Uterus (tissue), 4 donors: ENCODE measurements around the gene EIF2A. TPM values are rescaled to one million over a fixed set of nuclear protein-coding genes. Genes with fewer than 3 reads are reported as not detected.

Source experiments
- DNase-seq, 2 donors: peaks; one replicate each; pipeline ENCODE4 v3.0.0-alpha.2; 2019 to 2020
- H3K27ac ChIP-seq, 2 donors: fragments of 200-600 bp; sonication (generic); 1 replicate in 1 of 2; 2 replicates in 1 of 2; pipeline ENCODE4 v1.5.1; 2016 to 2018
- H3K27me3 ChIP-seq, 2 donors: fragments of 200-600 bp; sonication (generic); one replicate each; pipeline ENCODE4 v1.5.1; 2018 to 2019; ENCODE audit warnings: control low read depth in 1 of 2
- H3K36me3 ChIP-seq, 2 donors: fragments of 200-600 bp; sonication (generic); one replicate each; pipeline ENCODE4 v1.5.1; 2019; ENCODE audit warnings: control low read depth in 1 of 2
- H3K4me1 ChIP-seq, 2 donors: fragments of 200-600 bp; sonication (generic); one replicate each; pipeline ENCODE4 v1.5.1; 2018 to 2019; ENCODE audit warnings: control low read depth in 1 of 2
- H3K4me3 ChIP-seq, 2 donors: fragments of 200-600 bp; sonication (generic); 1 replicate in 1 of 2; 2 replicates in 1 of 2; pipeline ENCODE4 v1.5.1; 2018 to 2019; ENCODE audit warnings: mild to moderate bottlenecking in 1 of 2
- H3K9me3 ChIP-seq, 2 donors: fragments of 200-600 bp; sonication (generic); one replicate each; pipeline ENCODE4 v1.5.1; 2019; ENCODE audit warnings: control low read depth in 1 of 2
- POLR2A ChIP-seq, 2 donors: fragments of 450-650 bp; IDR thresholded peaks; one replicate each; pipeline ENCODE4 v1.6.1; 2016; ENCODE audit warnings: antibody characterized with exemption in 2 of 2, mild to moderate bottlenecking in 1 of 2, moderate library complexity in 1 of 2
- intact Hi-C: fragments of 100-400 bp; cut with DNase I; formaldehyde crosslinking; loops from one replicate; pipeline ENCODE4 v1.15.1; 2023; ENCODE audit warnings: low total_unique reads
- total RNA-seq, 4 donors: library from RNA; depleted of rRNA in 3 of 4; stranded (reverse); fragments of >200 nt in 3 of 4; gene quantifications; one replicate each; pipeline versions ENCODE4 v1.1.0 to v1.2.4, GENCODE V29; 2014 to 2023
- TF ChIP-seq, protein P1 (sequence below), 4 experiments: fragments of 200-600 bp in 2 of 4; fragments of 450-650 bp in 2 of 4; sonication (generic) in 2 of 4; IDR thresholded peaks; one replicate each; pipeline ENCODE4 v1.5.1; 2016 to 2019; ENCODE audit warnings: antibody characterized with exemption in 4 of 4, mild to moderate bottlenecking in 2 of 4, moderate library complexity in 1 of 4
- donor health status: DM: yes; HTN: yes; CAD: no.

EIF2A gene
- total RNA-seq, 4 donors from 2014 or later: 112 to 266 (median 187) TPM

- TF ChIP-seq POLR2A (IDR thresholded peaks at IDR 0.05): no peak
- TF ChIP-seq, protein P1, sequence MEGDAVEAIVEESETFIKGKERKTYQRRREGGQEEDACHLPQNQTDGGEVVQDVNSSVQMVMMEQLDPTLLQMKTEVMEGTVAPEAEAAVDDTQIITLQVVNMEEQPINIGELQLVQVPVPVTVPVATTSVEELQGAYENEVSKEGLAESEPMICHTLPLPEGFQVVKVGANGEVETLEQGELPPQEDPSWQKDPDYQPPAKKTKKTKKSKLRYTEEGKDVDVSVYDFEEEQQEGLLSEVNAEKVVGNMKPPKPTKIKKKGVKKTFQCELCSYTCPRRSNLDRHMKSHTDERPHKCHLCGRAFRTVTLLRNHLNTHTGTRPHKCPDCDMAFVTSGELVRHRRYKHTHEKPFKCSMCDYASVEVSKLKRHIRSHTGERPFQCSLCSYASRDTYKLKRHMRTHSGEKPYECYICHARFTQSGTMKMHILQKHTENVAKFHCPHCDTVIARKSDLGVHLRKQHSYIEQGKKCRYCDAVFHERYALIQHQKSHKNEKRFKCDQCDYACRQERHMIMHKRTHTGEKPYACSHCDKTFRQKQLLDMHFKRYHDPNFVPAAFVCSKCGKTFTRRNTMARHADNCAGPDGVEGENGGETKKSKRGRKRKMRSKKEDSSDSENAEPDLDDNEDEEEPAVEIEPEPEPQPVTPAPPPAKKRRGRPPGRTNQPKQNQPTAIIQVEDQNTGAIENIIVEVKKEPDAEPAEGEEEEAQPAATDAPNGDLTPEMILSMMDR (IDR thresholded peaks at IDR 0.05): no peak
- H3K27me3 ChIP-seq: no peaks in the 10 kb centered on the region
- H3K4me1 ChIP-seq: no peaks in the 10 kb centered on the region
- DNase-seq: no peak
- intact Hi-C loops: no loop called here
- no peaks in the 10 kb centered on the region for H3K36me3 ChIP-seq
- no peak overlapping the region for H3K4me3 ChIP-seq
- no peaks in the 10 kb centered on the region for H3K9me3 ChIP-seq
- H3K27ac ChIP-seq: no peak overlapping the region
These were observed 20.7 kb downstream of the EIF2A start for GRCh38 chr3:150567328-150567727.

GRCh38 chr3:150577855-150578254 lies 31.3 kb downstream of the EIF2A start:
- H3K27ac ChIP-seq: no peak overlapping the region
- TF ChIP-seq, protein P1 (IDR thresholded peaks at IDR 0.05): no peak
- no peak for TF ChIP-seq POLR2A (IDR thresholded peaks at IDR 0.05)
- no peak for DNase-seq
- no peak overlapping the region for H3K4me3 ChIP-seq
- no peaks in the 10 kb centered on the region for H3K9me3 ChIP-seq
- H3K4me1 ChIP-seq: no peaks in the 10 kb centered on the region
- H3K27me3 ChIP-seq: no peaks in the 10 kb centered on the region
- intact Hi-C loops: no loop called here
- no peaks in the 10 kb centered on the region for H3K36me3 ChIP-seq

- Histone ChIP-seq H3K27me3 (no peaks in the 10 kb centered on the region), H3K9me3 (no peaks in the 10 kb centered on the region), H3K4me3 (no peak overlapping the region), H3K4me1 (no peaks in the 10 kb centered on the region), H3K36me3 (no peaks in the 10 kb centered on the region), H3K27ac (no peak overlapping the region)
- TF ChIP-seq POLR2A (IDR thresholded peaks at IDR 0.05): no peak
- TF ChIP-seq, protein P1 (IDR thresholded peaks at IDR 0.05): no peak
- intact Hi-C loops: no loop called here
- DNase-seq: no peak
These were observed 34.6 kb downstream of the EIF2A start for GRCh38 chr3:150581174-150581573.

GRCh38 chr3:150582620-150583019 lies 36.0 kb downstream of the EIF2A start:
- H3K27ac ChIP-seq: no peak overlapping the region
- H3K4me1 ChIP-seq: no peaks in the 10 kb centered on the region
- DNase-seq: no peak
- H3K27me3 ChIP-seq: no peaks in the 10 kb centered on the region
- H3K9me3 ChIP-seq: no peaks in the 10 kb centered on the region
- H3K36me3 ChIP-seq: no peaks in the 10 kb centered on the region
- intact Hi-C loops: no loop called here
- no peak overlapping the region for H3K4me3 ChIP-seq
- no peak for TF ChIP-seq POLR2A (IDR thresholded peaks at IDR 0.05)
- TF ChIP-seq, protein P1 (IDR thresholded peaks at IDR 0.05): no peak

DNA sequence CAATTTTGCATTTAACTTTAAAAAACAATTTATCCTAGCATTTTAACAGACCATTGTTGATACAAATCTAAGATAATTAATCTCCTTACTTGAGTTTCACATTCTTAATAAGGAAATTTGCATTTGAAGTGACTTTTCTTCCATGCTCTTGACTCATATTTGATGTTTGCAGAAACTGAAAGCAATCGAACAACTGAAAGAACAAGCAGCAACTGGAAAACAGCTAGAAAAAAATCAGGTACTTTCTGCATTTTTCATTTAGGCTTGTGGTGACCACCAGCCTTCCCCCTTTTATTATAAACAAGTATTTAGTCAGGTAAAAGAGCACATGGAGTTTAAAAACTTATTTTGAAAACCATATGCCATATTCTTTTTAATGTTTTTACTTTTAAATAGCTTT lies 36.4 kb downstream of the EIF2A start:
- Histone ChIP-seq H3K4me1 (no peaks in the 10 kb centered on the region), H3K27ac (no peak overlapping the region), H3K27me3 (no peaks in the 10 kb centered on the region), H3K4me3 (no peak overlapping the region), H3K9me3 (no peaks in the 10 kb centered on the region), H3K36me3 (no peaks in the 10 kb centered on the region)
- TF ChIP-seq, protein P1 (IDR thresholded peaks at IDR 0.05): no peak
- no peak for TF ChIP-seq POLR2A (IDR thresholded peaks at IDR 0.05)
- DNase-seq: no peak
- intact Hi-C loops: no loop called here
